Right atrium auricular region (tissue), 2 donors: ENCODE data around the gene ZC3H13. TPM values are rescaled to one million over a fixed set of nuclear protein-coding genes. Genes with fewer than 3 reads are reported as not detected.

Experiments used
- DNase-seq: peaks from one replicate; pipeline ENCODE4 v3.0.0-alpha.2; 2019; ENCODE audit warnings: low spot score
- H3K27ac ChIP-seq, 2 donors: fragments of 200-600 bp; sonication (generic); 1 replicate in 1 of 2; 2 replicates in 1 of 2; pipeline ENCODE4 v1.5.1; 2016 to 2019
- H3K27me3 ChIP-seq, 2 donors: fragments of 200-600 bp; sonication (generic); one replicate each; pipeline versions ENCODE4 v1.5.1 to v1.6.0; 2017 to 2019
- H3K36me3 ChIP-seq: fragments of 200-600 bp; sonication (generic); one replicate; pipeline ENCODE4 v1.5.1; 2016
- H3K4me1 ChIP-seq, 2 donors: fragments of 200-600 bp; sonication (generic); one replicate each; pipeline versions ENCODE4 v1.5.1 to v1.6.0; 2017 to 2019
- H3K4me3 ChIP-seq, 2 donors: fragments of 200-600 bp; sonication (generic); 1 replicate in 1 of 2; 2 replicates in 1 of 2; pipeline ENCODE4 v1.5.1; 2017 to 2019; ENCODE audit warnings: mild to moderate bottlenecking in 1 of 2, moderate library complexity in 1 of 2
- H3K9me3 ChIP-seq, 2 donors: fragments of 200-600 bp; sonication (generic); one replicate each; pipeline ENCODE4 v1.5.1; 2019
- total RNA-seq, 2 donors: library from RNA; depleted of rRNA; stranded (reverse); fragments of >200 nt; gene quantifications; one replicate each; pipeline ENCODE4 v1.1.0, GENCODE V29; 2016
- TF ChIP-seq, protein P1 (sequence below), 2 donors: fragments of 200-600 bp; sonication (generic); IDR thresholded peaks; one replicate each; pipeline ENCODE4 v1.5.1; 2019; ENCODE audit warnings: antibody characterized with exemption in 2 of 2

Gene ZC3H13
- total RNA-seq, 2 donors from 2014 or later = 18.2 to 21.0 TPM

DNA sequence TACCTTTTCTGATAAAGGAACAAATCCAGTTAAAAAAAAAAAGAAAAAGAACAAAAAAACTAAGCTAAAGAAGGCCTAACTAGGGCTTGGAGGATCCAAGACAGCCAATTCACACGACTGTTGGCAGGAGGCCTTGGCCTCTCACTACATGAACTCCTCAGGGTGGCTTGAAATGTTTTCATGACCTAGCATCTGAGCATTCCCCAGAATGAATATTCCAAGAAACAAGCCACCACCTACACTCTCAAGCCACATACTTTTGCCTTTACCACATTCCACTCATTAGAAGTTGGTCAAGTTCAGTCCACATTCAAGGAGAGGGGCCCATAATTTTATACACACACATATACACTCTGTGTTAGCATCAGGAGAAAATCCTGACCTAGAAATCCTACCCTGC, 103.4 kb downstream of the ZC3H13 start:
- TF ChIP-seq, protein P1, sequence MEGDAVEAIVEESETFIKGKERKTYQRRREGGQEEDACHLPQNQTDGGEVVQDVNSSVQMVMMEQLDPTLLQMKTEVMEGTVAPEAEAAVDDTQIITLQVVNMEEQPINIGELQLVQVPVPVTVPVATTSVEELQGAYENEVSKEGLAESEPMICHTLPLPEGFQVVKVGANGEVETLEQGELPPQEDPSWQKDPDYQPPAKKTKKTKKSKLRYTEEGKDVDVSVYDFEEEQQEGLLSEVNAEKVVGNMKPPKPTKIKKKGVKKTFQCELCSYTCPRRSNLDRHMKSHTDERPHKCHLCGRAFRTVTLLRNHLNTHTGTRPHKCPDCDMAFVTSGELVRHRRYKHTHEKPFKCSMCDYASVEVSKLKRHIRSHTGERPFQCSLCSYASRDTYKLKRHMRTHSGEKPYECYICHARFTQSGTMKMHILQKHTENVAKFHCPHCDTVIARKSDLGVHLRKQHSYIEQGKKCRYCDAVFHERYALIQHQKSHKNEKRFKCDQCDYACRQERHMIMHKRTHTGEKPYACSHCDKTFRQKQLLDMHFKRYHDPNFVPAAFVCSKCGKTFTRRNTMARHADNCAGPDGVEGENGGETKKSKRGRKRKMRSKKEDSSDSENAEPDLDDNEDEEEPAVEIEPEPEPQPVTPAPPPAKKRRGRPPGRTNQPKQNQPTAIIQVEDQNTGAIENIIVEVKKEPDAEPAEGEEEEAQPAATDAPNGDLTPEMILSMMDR (IDR thresholded peaks at IDR 0.05) = no peak
- Histone ChIP-seq H3K27ac (no peak overlapping the region), H3K9me3 (no peaks in the 10 kb centered on the region), H3K4me3 (no peak overlapping the region), H3K27me3 (no peaks in the 10 kb centered on the region), H3K36me3 (no peaks in the 10 kb centered on the region), H3K4me1 (no peaks in the 10 kb centered on the region)
- no peak for DNase-seq

DNA sequence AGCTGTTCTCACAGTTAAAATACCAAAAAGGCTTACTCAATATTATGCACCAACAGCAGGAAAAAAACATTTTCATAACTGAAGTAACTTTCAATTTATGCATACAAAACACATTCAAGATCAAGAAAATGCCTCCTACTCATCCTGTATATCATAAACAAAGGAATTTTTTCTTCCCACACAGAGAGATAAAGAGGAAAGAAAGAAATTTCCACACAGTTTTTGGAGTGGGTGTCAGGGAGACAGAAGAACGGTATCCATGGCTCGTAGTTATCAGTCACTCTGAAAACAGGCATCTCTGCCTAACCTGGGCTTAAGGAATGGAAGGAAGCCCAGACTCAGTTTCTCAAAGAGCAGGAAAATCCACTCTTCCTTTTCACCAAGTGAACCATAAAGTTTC, 108.6 kb downstream of the ZC3H13 start:
- H3K36me3 ChIP-seq = no peaks in the 10 kb centered on the region
- no peaks in the 10 kb centered on the region for H3K9me3 ChIP-seq
- DNase-seq = no peak
- no peak overlapping the region for H3K4me3 ChIP-seq
- H3K27me3 ChIP-seq = no peaks in the 10 kb centered on the region
- H3K4me1 ChIP-seq = no peaks in the 10 kb centered on the region
- TF ChIP-seq, protein P1 (IDR thresholded peaks at IDR 0.05) = no peak
- H3K27ac ChIP-seq = no peak overlapping the region

DNA sequence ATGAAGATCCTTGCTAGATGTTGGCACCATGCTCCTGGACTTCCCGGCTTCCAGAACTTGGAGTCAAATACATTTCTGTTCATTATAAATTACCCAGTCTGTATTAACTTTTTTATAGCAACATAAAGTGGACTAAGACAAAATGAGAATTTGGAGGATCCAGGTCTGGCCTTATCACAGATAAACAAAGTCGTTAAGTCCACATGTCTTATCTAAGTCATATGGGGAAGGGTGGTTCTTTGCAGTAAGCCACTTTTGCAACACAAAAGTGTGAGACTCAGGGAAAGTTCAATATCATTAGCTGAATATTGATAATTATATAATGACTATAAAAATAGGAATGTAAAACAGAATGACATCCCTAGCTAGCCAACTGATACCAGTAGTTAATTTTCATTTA, 109.4 kb downstream of the ZC3H13 start:
- H3K27me3 ChIP-seq = no peaks in the 10 kb centered on the region
- H3K4me1 ChIP-seq = no peaks in the 10 kb centered on the region
- no peak for DNase-seq
- H3K4me3 ChIP-seq = no peak overlapping the region
- H3K9me3 ChIP-seq = no peaks in the 10 kb centered on the region
- TF ChIP-seq, protein P1 (IDR thresholded peaks at IDR 0.05) = no peak
- H3K27ac ChIP-seq = no peak overlapping the region
- H3K36me3 ChIP-seq = no peaks in the 10 kb centered on the region

DNA sequence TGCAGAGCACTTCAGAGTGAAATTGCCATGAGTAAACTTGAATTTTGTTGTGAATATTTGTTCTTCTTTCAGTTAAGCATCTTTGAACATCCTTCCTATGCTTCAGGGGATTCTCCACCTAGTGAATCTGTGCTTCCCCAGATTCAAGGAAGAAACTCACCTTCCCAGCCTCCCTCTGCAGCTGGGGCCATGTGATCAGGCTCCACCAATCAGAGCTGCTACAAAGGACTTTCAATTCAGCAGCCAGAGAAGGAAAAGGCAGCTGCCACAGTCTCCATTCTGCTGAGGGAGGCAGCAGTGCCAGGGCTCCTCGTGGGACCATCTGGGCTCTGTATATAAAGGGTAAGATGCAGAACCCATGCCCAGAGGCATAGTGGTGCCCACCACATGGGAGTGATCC, 111.3 kb downstream of the ZC3H13 start:
- H3K36me3 ChIP-seq = no peaks in the 10 kb centered on the region
- TF ChIP-seq, protein P1 (IDR thresholded peaks at IDR 0.05) = no peak
- H3K27ac ChIP-seq = no peak overlapping the region
- no peaks in the 10 kb centered on the region for H3K27me3 ChIP-seq
- H3K9me3 ChIP-seq = no peaks in the 10 kb centered on the region
- no peak overlapping the region for H3K4me3 ChIP-seq
- DNase-seq = no peak
- H3K4me1 ChIP-seq = no peaks in the 10 kb centered on the region

DNA sequence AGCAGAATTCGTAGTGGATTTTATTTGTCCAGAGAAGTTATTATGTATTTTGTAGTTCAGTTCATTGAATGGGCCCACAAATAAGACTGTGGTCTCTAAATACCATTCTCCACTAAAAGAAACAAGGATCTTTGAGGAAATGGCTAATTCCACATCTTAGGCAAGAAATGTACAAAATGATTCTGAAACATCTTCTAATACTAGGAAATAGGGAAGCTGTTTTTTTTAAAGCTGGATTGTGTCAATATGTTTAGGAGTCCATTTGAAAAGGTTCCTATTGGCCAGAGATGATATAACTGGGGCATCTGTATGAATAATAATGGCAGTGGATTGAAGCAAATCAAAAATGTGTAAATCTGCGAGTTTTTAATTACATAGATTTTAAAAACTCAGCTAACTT, 112.5 kb downstream of the ZC3H13 start:
- Histone ChIP-seq H3K4me3 (no peak overlapping the region), H3K27ac (no peak overlapping the region), H3K36me3 (no peaks in the 10 kb centered on the region), H3K9me3 (no peaks in the 10 kb centered on the region), H3K4me1 (no peaks in the 10 kb centered on the region), H3K27me3 (no peaks in the 10 kb centered on the region)
- TF ChIP-seq, protein P1 (IDR thresholded peaks at IDR 0.05) = no peak
- no peak for DNase-seq

DNA sequence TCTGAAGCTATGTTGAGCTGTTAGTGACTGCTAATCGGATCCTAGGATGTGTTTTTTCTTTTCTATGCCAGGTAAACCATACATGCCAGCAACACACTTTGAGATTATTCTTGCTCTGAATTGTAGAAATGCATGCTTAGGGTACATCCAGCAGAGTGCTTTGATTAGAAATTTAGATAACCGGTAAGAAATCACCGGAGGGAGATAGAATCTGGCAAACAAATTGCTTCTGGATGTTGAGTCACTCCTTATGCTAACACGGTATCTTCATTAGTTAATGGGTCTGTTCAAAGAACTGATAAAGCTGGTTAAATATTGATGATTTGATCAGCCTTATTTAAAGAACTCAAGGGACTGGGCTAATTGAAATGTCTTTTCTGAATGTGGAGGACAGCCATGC, 115.9 kb downstream of the ZC3H13 start:
- TF ChIP-seq, protein P1 (IDR thresholded peaks at IDR 0.05) = no peak
- no peak overlapping the region for H3K4me3 ChIP-seq
- no peaks in the 10 kb centered on the region for H3K9me3 ChIP-seq
- no peak overlapping the region for H3K27ac ChIP-seq
- DNase-seq = no peak
- H3K27me3 ChIP-seq = no peaks in the 10 kb centered on the region
- no peaks in the 10 kb centered on the region for H3K36me3 ChIP-seq
- H3K4me1 ChIP-seq = no peaks in the 10 kb centered on the region
